ENCODE results near the gene RNF151.

GRCh38 chr16:2003231-2003826 is 36.7 kb downstream of the RNF151 start:
- TF ChIP-seq CTCF (IDR thresholded peaks at IDR 0.05) (no peak), POLR2AphosphoS5 (IDR thresholded peaks at IDR 0.05) (no peak)

All from transverse colon (tissue), 4 donors.